ENCODE measurements around the gene PTDSS2.

The PTDSS2 gene

GRCh38 chr11:473415-473814 is 23.3 kb downstream of the PTDSS2 start:
- no peak for TF ChIP-seq CTCF (IDR thresholded peaks at IDR 0.05; ENCODE audit: insufficient read depth, low read depth, low read length, missing control alignments)
- no peak for DNase-seq (ENCODE audit: low read depth)
- H3K4me3 ChIP-seq (ENCODE audit: low read depth, low read length): no peak overlapping the region

GRCh38 chr11:473962-474785 is 24.1 kb downstream of the PTDSS2 start:
- TF ChIP-seq CTCF (IDR thresholded peaks at IDR 0.05; ENCODE audit: insufficient read depth, low read depth, low read length, missing control alignments): no peak
- no peak overlapping the region for H3K4me3 ChIP-seq (ENCODE audit: low read depth, low read length)
- DNase-seq (ENCODE audit: low read depth): no peak

- TF ChIP-seq CTCF (IDR thresholded peaks at IDR 0.05; ENCODE audit: insufficient read depth, low read depth, low read length, missing control alignments): no peak
- H3K4me3 ChIP-seq (ENCODE audit: low read depth, low read length): no peak overlapping the region
- no peak for DNase-seq (ENCODE audit: low read depth)
Measured at GRCh38 chr11:474914-475506, 24.9 kb downstream of the PTDSS2 start.

- no peak for TF ChIP-seq CTCF (IDR thresholded peaks at IDR 0.05; ENCODE audit: insufficient read depth, low read depth, low read length, missing control alignments)
- no peak overlapping the region for H3K4me3 ChIP-seq (ENCODE audit: low read depth, low read length)
Measured at GRCh38 chr11:475941-476340, 25.9 kb downstream of the PTDSS2 start.

GRCh38 chr11:476416-476815 is 26.3 kb downstream of the PTDSS2 start:
- no peak for DNase-seq (ENCODE audit: low read depth)
- TF ChIP-seq CTCF (IDR thresholded peaks at IDR 0.05; ENCODE audit: insufficient read depth, low read depth, low read length, missing control alignments): no peak
- H3K4me3 ChIP-seq (ENCODE audit: low read depth, low read length): no peak overlapping the region

More at GRCh38 chr11:475941-476340, 25.9 kb downstream of the PTDSS2 start:
- no peak for DNase-seq (ENCODE audit: low read depth)

GRCh38 chr11:477052-477715 is 27.1 kb downstream of the PTDSS2 start:
- no peak for TF ChIP-seq CTCF (IDR thresholded peaks at IDR 0.05; ENCODE audit: insufficient read depth, low read depth, low read length, missing control alignments)
- no peak overlapping the region for H3K4me3 ChIP-seq (ENCODE audit: low read depth, low read length)
- no peak for DNase-seq (ENCODE audit: low read depth)
